Right cardiac atrium (tissue), 5 donors: Measurements from ENCODE around the gene BACE1. TPM values are rescaled to one million over a fixed set of nuclear protein-coding genes. Genes with fewer than 3 reads are reported as not detected.
"Not testable (repeated sequence)": the region's sequence is repeated elsewhere in the genome, so short reads cannot be mapped to it uniquely, and the experiment has no call there.

Experiments
- ATAC-seq, 2 donors: fragments of 200-7000 bp; cut with Tn5 transposase; one replicate each; pipeline versions ENCODE4 v1.8.0 to v1.9.1; 2020; ENCODE audit warnings: moderate library complexity in 2 of 2, mild to moderate bottlenecking in 1 of 2
- DNase-seq, 3 donors: peaks; one replicate each; pipeline ENCODE4 v3.0.0-alpha.2; 2020
- H3K27ac ChIP-seq: one replicate; pipeline ENCODE4 v1.5.1; 2013; ENCODE audit warnings: mild to moderate bottlenecking, low read length, control low read depth, moderate library complexity
- H3K27me3 ChIP-seq: one replicate; pipeline ENCODE4 v1.6.1; 2013; ENCODE audit not compliant: control insufficient read depth, insufficient read depth
- H3K4me1 ChIP-seq: one replicate; pipeline ENCODE4 v1.6.1; 2013; ENCODE audit warnings: low read length; ENCODE audit not compliant: control insufficient read depth, insufficient read depth
- H3K4me3 ChIP-seq: one replicate; pipeline ENCODE4 v1.5.1; 2013; ENCODE audit warnings: low read length, control low read depth
- H3K9me3 ChIP-seq: one replicate; pipeline ENCODE4 v1.6.1; 2013; ENCODE audit warnings: low read length; ENCODE audit not compliant: control insufficient read depth
- WGBS: extraction: QIAGEN DNeasy Blood & Tissue Kit; methylation state at CpG from one replicate; pipeline ENCODE4 v1.1.7; 2013; 5-methylcytosine and 5-hydroxymethylcytosine counted together
- intact Hi-C, 4 donors: fragments of 100-400 bp; cut with DNase I; formaldehyde crosslinking; loops; one replicate each; pipeline versions ENCODE4 v1.11.0 to v1.14.0; 2022 to 2023
- polyA plus RNA-seq: library from polyadenylated mRNA; stranded (reverse); fragments of 200-250 nt; gene quantifications from one replicate; pipeline ENCODE4 v1.2.3, GENCODE V29; 2013
- total RNA-seq, 4 donors: library from RNA; stranded (reverse); fragmentation: NEBNext Ultra II Directional; extraction: Animal tissue kit (Norgen Biotek cat#: 25700); gene quantifications; one replicate each; pipeline ENCODE4 v1.2.1, GENCODE V29; 2021
- donor health status: healthy with polysubstance abuse.
- donor health status: DM: no; HTN: yes; CAD: no.
- donor health status: DM: no; HTN: no; CAD: no.
- donor health status: DM: no; HTN: yes; CAD: no; lungs with severe emphysema.
- donor health status: DM: yes; HTN: yes; CAD: no.

BACE1 gene
- total and polyA plus RNA-seq, 5 donors = 6.6 to 19.9 (median 17.2) TPM

- peak; percentile 70 to 77 for ATAC-seq
- H3K27me3 ChIP-seq = no peaks in the 10 kb centered on the region
- peaks cover 3% of the 10 kb centered on the region for H3K4me1 ChIP-seq
- 3% methylated on average over 15 of the region's 15 CpGs for WGBS
- intact Hi-C loops = no loop called here
- peak overlapping the region; percentile 89 for H3K27ac ChIP-seq
- H3K9me3 ChIP-seq = no peaks in the 10 kb centered on the region
- H3K4me3 ChIP-seq = peak overlapping the region; percentile 79
- peak in 1 of 3 donors; percentile 53 for DNase-seq
Observed at GRCh38 chr11:117328375-117329010, 12.4 kb upstream of the BACE1 start.

- Histone ChIP-seq H3K4me3 (peak within 1 kb of the TSS; percentile 79), H3K27me3 (no peaks in the 10 kb centered on the region), H3K9me3 (no peaks in the 10 kb centered on the region), H3K27ac (peak within 1 kb of the TSS; percentile 89), H3K4me1 (peaks cover 3% of the 10 kb centered on the region)
- ATAC-seq = peak; percentile 98 to 99
- intact Hi-C loops = no loop called here
- WGBS = under 1% methylated on average over 64 of the region's 64 CpGs
- peak; percentile 97 to 98 (median 97) for DNase-seq
Observed at GRCh38 chr11:117327567-117328374, 11.7 kb upstream of the BACE1 start, which contains the start of gene CEP164. Gene CEP164 (plus strand): TSS chr11:117327854. CDS start chr11:117338587, 10,733 bp downstream.

GRCh38 chr11:117327255-117327566 is 11.2 kb upstream of the BACE1 start:
- WGBS = 15% methylated on average over 5 of the region's 5 CpGs
- peak overlapping the region; percentile 79 for H3K4me3 ChIP-seq
- H3K4me1 ChIP-seq, H3K27me3 ChIP-seq, DNase-seq, intact Hi-C loops, ATAC-seq, H3K9me3 ChIP-seq, H3K27ac ChIP-seq: not testable (repeated sequence)

GRCh38 chr11:117319214-117319840 is 3.3 kb upstream of the BACE1 start:
- Histone ChIP-seq H3K4me3 (no peak overlapping the region), H3K27ac (no peak overlapping the region), H3K27me3 (no peaks in the 10 kb centered on the region), H3K4me1 (peaks cover 4% of the 10 kb centered on the region), H3K9me3 (no peaks in the 10 kb centered on the region)
- intact Hi-C loops = no loop called here
- ATAC-seq (no peak), DNase-seq (no peak)
- WGBS = 69% methylated on average over 5 of the region's 5 CpGs

GRCh38 chr11:117318738-117319137 is 2.7 kb upstream of the BACE1 start:
- no peaks in the 10 kb centered on the region for H3K9me3 ChIP-seq
- H3K27me3 ChIP-seq = no peaks in the 10 kb centered on the region
- no peak overlapping the region for H3K4me3 ChIP-seq
- no peak overlapping the region for H3K27ac ChIP-seq
- intact Hi-C loops = no loop called here
- ATAC-seq = no peak
- peaks cover 7% of the 10 kb centered on the region for H3K4me1 ChIP-seq
- DNase-seq = no peak
- 87% methylated on average over 7 of the region's 7 CpGs for WGBS

GRCh38 chr11:117315285-117316196 is 515 bp downstream of the BACE1 start:
- DNase-seq = peak in 2 of 3 donors; percentile 63 to 73
- H3K27me3 ChIP-seq = no peaks in the 10 kb centered on the region
- H3K27ac ChIP-seq = peak overlapping the region; percentile 17
- H3K4me3 ChIP-seq = peak overlapping the region; percentile 88
- intact Hi-C loops = no loop called here
- WGBS = 2% methylated on average over 62 of the region's 62 CpGs
- H3K9me3 ChIP-seq = no peaks in the 10 kb centered on the region
- peaks cover 7% of the 10 kb centered on the region for H3K4me1 ChIP-seq
- peak; percentile 50 to 53 for ATAC-seq

GRCh38 chr11:117314840-117315239 is 1.2 kb downstream of the BACE1 start:
- Histone ChIP-seq H3K9me3 (no peaks in the 10 kb centered on the region), H3K4me1 (peaks cover 7% of the 10 kb centered on the region), H3K4me3 (peak overlapping the region; percentile 88), H3K27me3 (no peaks in the 10 kb centered on the region), H3K27ac (no peak overlapping the region)
- intact Hi-C loops = no loop called here
- DNase-seq (no peak), ATAC-seq (peak in 1 of 2 donors; percentile 10)
- WGBS = 14% methylated on average over 10 of the region's 10 CpGs

- intact Hi-C loops = no loop called here
- no peak for ATAC-seq
- H3K27ac ChIP-seq = no peak overlapping the region
Observed at GRCh38 chr11:117313828-117314768, 2.0 kb downstream of the BACE1 start.

GRCh38 chr11:117313091-117313490 is 3.0 kb downstream of the BACE1 start:
- Histone ChIP-seq H3K4me3 (no peak overlapping the region), H3K9me3 (no peaks in the 10 kb centered on the region), H3K4me1 (peaks cover 7% of the 10 kb centered on the region), H3K27ac (no peak overlapping the region), H3K27me3 (no peaks in the 10 kb centered on the region)
- DNase-seq = no peak
- intact Hi-C loops = no loop called here
- 79% methylated on average over 5 of the region's 5 CpGs for WGBS
- ATAC-seq = no peak

More at GRCh38 chr11:117313828-117314768, 2.0 kb downstream of the BACE1 start:
- DNase-seq = no peak
- Histone ChIP-seq H3K9me3 (no peaks in the 10 kb centered on the region), H3K4me1 (peaks cover 7% of the 10 kb centered on the region), H3K27me3 (no peaks in the 10 kb centered on the region), H3K4me3 (peak overlapping the region; percentile 88)
- WGBS = 76% methylated on average over 14 of the region's 14 CpGs

- intact Hi-C loops = no loop called here
- WGBS = 92% methylated on average over 7 of the region's 7 CpGs
- no peak for DNase-seq
Observed at GRCh38 chr11:117309310-117309709, 6.7 kb downstream of the BACE1 start.

More at GRCh38 chr11:117309310-117309709, 6.7 kb downstream of the BACE1 start:
- no peaks in the 10 kb centered on the region for H3K9me3 ChIP-seq
- H3K27ac ChIP-seq = no peak overlapping the region
- no peak for ATAC-seq
- no peaks in the 10 kb centered on the region for H3K27me3 ChIP-seq
- H3K4me1 ChIP-seq = peaks cover 2% of the 10 kb centered on the region
- no peak overlapping the region for H3K4me3 ChIP-seq
